NCI-H1092 (cell line): Measurements from ENCODE around the gene LHX6.

Source experiments
- DNase-seq: peaks from one replicate; lab custom pipeline; 2025; lab: John Stamatoyannopoulos, UW

The LHX6 gene

GRCh38 chr9:122234022-122234748, 5.4 kb upstream of the LHX6 start:
- no peak for DNase-seq

- no peak for DNase-seq
Observed at GRCh38 chr9:122232796-122233306, 4.1 kb upstream of the LHX6 start.

GRCh38 chr9:122229485-122229837, 704 bp upstream of the LHX6 start:
- no peak for DNase-seq

- no peak for DNase-seq
Observed at GRCh38 chr9:122228191-122228567, 578 bp downstream of the LHX6 start.

- no peak for DNase-seq
Observed at GRCh38 chr9:122227575-122227900, 1.2 kb downstream of the LHX6 start.

- no peak for DNase-seq
Observed at GRCh38 chr9:122226758-122227574, 1.8 kb downstream of the LHX6 start.

GRCh38 chr9:122226142-122226757, 2.5 kb downstream of the LHX6 start:
- no peak for DNase-seq

GRCh38 chr9:122225312-122226141, 3.2 kb downstream of the LHX6 start:
- no peak for DNase-seq

GRCh38 chr9:122223435-122223834, 5.3 kb downstream of the LHX6 start:
- DNase-seq, result no peak

- DNase-seq, result no peak
Observed at GRCh38 chr9:122222791-122223190, 6.0 kb downstream of the LHX6 start.

GRCh38 chr9:122221183-122221811, 7.5 kb downstream of the LHX6 start:
- DNase-seq, result no peak

- no peak for DNase-seq
Observed at GRCh38 chr9:122220673-122221182, 8.0 kb downstream of the LHX6 start.

- DNase-seq, result no peak
Observed at GRCh38 chr9:122219856-122220672, 8.7 kb downstream of the LHX6 start.

- DNase-seq, result no peak
Observed at GRCh38 chr9:122218935-122219855, 9.6 kb downstream of the LHX6 start.

- no peak for DNase-seq
Observed at GRCh38 chr9:122218071-122218934, 10.5 kb downstream of the LHX6 start.

- DNase-seq, result no peak
Observed at GRCh38 chr9:122217640-122218039, 11.1 kb downstream of the LHX6 start.

- DNase-seq, result no peak
Observed at GRCh38 chr9:122216798-122217418, 11.8 kb downstream of the LHX6 start.
